ENCODE measurements around the gene PTGER1.
A peak's percentile ranks its signal among the peaks of the same experiment; 100 is the strongest.

The PTGER1 gene

DNA sequence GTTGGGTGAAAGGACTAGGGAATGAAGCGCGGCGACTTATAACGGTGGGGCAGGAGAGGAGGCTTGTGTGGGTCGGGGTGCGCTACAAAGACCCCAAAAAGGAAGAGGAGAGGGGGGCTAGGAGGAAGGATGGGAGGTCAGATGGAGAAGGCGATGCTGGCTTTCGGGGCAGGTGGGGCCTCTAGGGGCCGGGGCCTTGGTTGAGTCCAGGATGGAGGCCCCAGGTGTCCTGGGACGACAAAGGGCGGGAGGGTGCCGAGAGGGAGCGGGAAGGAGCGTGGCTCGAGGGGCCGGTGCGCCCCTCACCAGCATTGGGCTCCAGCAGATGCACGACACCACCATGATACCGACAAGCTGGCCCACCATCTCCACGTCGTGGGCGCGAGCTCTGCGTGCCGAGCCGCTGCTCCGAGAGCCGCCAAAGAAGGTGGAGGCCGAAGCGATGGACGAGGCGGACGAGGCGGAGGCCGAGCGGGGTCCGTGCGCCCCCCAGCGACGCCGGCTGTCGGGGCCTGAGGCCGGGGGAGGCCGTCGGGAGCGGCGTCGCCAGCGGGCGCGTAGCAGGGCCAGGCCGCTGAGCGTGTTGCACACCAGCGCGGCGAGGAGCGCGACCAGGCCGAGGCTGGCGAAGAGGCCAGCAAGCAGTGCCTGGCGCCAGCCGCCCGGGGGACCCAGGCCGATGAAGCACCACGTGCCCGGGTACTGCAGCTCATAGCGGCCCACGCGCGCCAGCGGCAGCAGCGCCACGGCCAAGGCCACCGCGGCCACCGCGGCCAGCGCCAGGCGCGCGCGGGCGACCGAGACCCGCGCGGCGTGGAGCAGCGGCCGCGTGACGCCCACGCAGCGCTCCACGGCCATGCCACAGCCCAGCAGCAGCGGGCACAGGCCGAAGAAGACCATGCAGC is 1.8 kb downstream of the PTGER1 start:
- POLR2A ChIA-PET, result interaction anchor here (0.7 kb wide), 1 partner anchor 336 kb away, joined by 4 read pairs; no protein-coding TSS in a partner anchor
- H3K4me3 ChIP-seq (ENCODE audit: low read depth, low read length), result no peak overlapping the region
- CTCF ChIA-PET, result interaction anchor here (0.8 to 2.6 kb wide), 14 partner anchors 7 to 337 kb away, joined by 3 to 17 read pairs (median 7); partner anchors contain the start of genes ASF1B and GIPC1
- TF ChIP-seq CTCF (IDR thresholded peaks at IDR 0.05; ENCODE audit: insufficient read depth, low read length, missing control alignments), result no peak
- no peak for DNase-seq (ENCODE audit: low read depth, low spot score)

GRCh38 chr19:14472202-14472938 is 2.8 kb downstream of the PTGER1 start:
- CTCF ChIA-PET, result interaction anchor here (0.8 to 2.6 kb wide), 17 partner anchors 8 to 336 kb away, joined by 3 to 17 read pairs (median 7); partner anchors contain the start of genes ASF1B and GIPC1
- POLR2A ChIA-PET, result interaction anchor here (0.7 kb wide), 1 partner anchor 335 kb away, joined by 4 read pairs; no protein-coding TSS in a partner anchor
- DNase-seq (ENCODE audit: low read depth, low spot score), result no peak
- peak; percentile 96 for TF ChIP-seq CTCF (IDR thresholded peaks at IDR 0.05; ENCODE audit: insufficient read depth, low read length, missing control alignments)
- no peak overlapping the region for H3K4me3 ChIP-seq (ENCODE audit: low read depth, low read length)

- no peak for TF ChIP-seq CTCF (IDR thresholded peaks at IDR 0.05; ENCODE audit: insufficient read depth, low read length, missing control alignments)
- H3K4me3 ChIP-seq (ENCODE audit: low read depth, low read length), result no peak overlapping the region
- ChIA-PET CTCF (interaction anchor here (1.0 to 2.6 kb wide), 15 partner anchors 9 to 335 kb away, joined by 3 to 17 read pairs (median 7); partner anchors contain the start of genes ASF1B and GIPC1), POLR2A (no interaction called here)
- DNase-seq (ENCODE audit: low read depth, low spot score), result no peak
Measured at GRCh38 chr19:14471436-14472187, 3.5 kb downstream of the PTGER1 start.

DNA sequence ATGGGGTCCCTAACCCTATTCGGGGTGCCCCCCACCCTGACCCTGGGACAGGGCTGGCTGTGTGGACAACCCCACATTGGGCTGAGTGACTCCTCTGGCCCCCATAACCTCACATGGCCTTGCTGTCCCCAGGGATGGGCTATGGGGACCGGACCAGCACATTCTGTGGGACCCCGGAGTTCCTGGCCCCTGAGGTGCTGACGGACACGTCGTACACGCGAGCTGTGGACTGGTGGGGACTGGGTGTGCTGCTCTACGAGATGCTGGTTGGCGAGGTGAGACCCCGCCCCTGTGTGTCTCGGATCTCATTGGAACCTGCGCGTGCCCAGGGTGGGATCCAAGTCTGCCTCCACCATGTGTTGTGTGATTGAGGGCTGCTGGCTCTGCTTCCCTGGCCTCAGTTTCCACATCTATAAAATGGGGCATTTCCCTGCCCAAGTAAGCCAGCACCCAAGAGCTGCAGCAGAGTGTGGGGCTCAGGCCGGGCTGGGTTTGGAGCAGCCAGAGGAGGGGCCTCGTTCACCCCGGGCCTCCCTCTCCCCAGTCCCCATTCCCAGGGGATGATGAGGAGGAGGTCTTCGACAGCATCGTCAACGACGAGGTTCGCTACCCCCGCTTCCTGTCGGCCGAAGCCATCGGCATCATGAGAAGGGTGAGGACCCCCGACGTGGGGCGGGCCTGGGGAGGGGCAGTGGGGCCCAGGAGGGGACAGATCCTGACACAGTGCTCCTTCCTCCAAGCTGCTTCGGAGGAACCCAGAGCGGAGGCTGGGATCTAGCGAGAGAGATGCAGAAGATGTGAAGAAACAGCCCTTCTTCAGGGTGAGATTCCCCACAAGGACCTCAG is 4.9 kb downstream of the PTGER1 start:
- CTCF ChIA-PET, result interaction anchor here (0.6 kb wide), 1 partner anchor 334 kb away, joined by 3 read pairs; the partner anchor contains the start of gene ASF1B
- no peak overlapping the region for H3K4me3 ChIP-seq (ENCODE audit: low read depth, low read length)
- no peak for DNase-seq (ENCODE audit: low read depth, low spot score)
- POLR2A ChIA-PET, result no interaction called here
- TF ChIP-seq CTCF (IDR thresholded peaks at IDR 0.05; ENCODE audit: insufficient read depth, low read length, missing control alignments), result no peak

DNA sequence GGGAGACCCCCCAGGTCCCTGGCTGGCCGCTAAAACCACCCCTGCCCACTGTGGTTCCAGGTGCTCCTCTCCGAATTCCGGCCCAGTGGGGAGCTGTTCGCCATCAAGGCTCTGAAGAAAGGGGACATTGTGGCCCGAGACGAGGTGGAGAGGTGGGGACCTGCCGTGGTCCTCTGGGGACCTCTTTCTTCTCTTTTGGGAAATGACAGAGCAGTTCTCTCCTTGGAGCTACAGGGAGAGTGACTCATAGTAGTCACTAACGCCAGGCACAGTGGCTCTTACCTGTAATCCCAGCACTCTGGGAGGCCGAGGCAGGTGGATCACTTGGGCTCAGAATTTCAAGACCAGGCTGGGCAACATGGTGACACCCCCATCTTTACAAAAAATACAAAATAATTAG is 7.3 kb downstream of the PTGER1 start:
- no peak overlapping the region for H3K4me3 ChIP-seq (ENCODE audit: low read depth, low read length)
- ChIA-PET POLR2A (no interaction called here), CTCF (interaction anchor here (1.0 to 4.1 kb wide), 4 partner anchors 10 to 331 kb away, joined by 3 to 31 read pairs (median 4); partner anchors contain the start of gene ASF1B)
- DNase-seq (ENCODE audit: low read depth, low spot score), result no peak
- TF ChIP-seq CTCF (IDR thresholded peaks at IDR 0.05; ENCODE audit: insufficient read depth, low read length, missing control alignments), result no peak
